ENCODE results near the gene MYLK2. TPM values are rescaled to one million over a fixed set of nuclear protein-coding genes. Genes with fewer than 3 reads are reported as not detected.

Gene MYLK2
- 9.8 and 19.2 TPM in 2 replicates for total RNA-seq

DNA sequence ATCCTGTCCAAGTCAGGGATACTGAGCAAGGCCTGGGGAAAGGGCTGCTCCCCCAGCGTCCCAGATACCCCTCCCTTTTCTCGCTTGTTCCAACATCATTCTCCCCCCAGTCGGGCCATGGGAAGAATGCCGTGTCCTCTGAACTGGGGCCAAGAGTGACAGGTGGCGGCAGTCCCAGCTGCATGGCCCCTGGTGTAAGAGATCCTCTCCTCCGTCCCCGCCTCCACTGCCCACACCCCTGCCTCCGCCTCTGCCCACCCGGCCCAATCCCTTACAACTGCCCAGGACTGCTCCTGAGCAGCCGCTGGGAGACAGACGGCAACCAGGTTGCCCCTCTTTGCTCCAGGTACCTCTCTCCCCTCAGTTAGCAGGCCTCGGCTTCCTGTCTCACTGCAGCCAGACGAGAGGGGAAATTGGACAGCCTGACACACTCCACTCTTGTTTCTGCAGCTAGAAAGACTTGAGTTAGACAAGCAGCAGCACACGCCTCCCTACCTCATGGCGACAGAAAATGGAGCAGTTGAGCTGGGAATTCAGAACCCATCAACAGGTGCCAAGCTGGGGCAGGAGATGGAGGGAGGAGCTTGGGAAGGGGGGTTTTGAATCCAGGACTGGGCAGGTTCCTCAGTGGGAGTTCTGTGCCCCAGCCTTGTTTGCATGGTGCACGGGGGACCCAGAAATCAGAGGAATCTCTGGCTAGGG, at the start of gene MYLK2:
TSS of gene MYLK2 (plus strand) at position 274 of the 702 bp plus-strand sequence. CDS start at position 499, 225 bp downstream.

DNA sequence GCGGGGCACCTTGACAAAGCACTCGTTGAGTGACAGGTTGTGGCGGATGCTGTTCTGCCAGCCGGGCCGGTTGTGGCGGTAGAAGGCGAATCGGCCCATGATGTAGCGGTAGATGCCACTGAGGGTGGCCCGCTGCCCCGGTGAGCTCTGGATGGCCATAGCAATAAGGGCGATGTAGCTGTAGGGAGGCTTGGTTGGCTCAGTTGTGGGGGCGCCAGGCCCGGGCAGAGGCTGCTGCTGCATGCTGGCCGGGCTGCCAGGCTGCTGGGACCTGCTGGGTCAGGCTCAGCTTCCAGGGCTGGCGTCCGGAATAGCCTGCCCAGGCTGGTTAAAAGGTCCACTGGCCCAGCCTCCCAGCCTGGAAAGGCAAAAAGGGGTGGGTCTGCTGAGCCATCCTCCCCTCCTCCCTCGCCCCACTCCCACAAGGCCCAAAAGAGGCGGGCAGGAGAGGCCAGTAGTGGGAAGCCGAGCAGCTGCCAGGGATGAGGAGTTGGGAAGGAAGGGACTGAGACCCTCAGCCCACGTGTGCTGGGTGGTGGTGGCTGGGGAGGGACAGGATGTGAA, 26.2 kb downstream of the MYLK2 start, which contains the start of gene FOXS1:
TSS of gene FOXS1 (minus strand) at position 305 of the 564 bp plus-strand sequence. CDS start at position 243, 62 bp downstream.

DNA sequence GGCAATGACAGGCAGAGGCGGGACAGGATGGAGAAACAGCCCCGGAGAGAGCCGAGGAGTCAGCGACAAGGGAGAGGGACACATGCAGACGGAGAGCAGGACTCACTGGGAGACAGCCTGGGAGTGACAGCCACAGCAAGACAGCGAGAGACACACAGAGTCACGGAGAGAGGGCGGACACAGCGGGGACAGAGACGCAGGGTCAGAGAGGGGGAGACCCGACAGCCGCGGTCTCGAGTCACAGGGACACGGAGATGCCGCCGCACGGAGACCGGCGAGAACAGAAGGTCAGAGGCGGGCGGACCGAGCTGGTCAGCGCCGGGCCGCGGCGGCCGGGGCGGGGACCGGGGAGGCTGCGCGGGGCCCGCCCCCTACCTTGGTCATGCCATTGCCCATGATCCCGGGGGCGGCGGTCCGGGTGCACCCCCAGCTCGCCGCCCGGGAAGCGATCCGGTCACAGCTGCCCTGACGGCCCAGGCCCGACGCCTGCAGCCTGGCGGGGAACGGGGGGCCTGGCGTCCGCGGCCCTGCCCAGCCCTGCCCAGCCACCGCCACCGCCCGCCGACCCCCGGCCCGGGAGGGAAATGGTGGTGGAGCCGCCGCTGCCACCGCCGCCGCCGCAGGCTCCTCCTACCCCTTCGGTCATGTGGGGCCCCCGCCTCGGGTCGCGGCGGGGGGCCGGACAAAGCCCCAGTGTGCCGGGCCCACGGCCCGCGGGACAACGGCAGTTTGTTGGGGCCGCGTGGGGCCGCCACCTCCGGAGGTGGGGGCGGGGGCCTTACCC, 51.0 kb downstream of the MYLK2 start, which contains the start of the genes DUSP15 and TTLL9:
TSS of gene DUSP15 (minus strand) at position 586 of the 784 bp plus-strand sequence. CDS start at position 396, 190 bp downstream.
TSS of gene TTLL9 (plus strand) at position 693 of the 784 bp plus-strand sequence. CDS start 493 bp downstream, outside the sequence.

Other genes with a start within 250 kb of the MYLK2 start
- 1,048 and 1,208 TPM in 2 replicates for gene ID1, start 214.1 kb upstream of the MYLK2 start, total RNA-seq
- not detected in 2 replicates for gene COX4I2, start 181.4 kb upstream of the MYLK2 start, total RNA-seq
- 28.8 and 40.0 TPM in 2 replicates for gene BCL2L1, start 96.5 kb upstream of the MYLK2 start, total RNA-seq
- 6.3 and 7.7 TPM in 2 replicates for gene TPX2, start 80.1 kb upstream of the MYLK2 start, total RNA-seq
- gene FOXS1, start 26.2 kb downstream of the MYLK2 start, total RNA-seq: 0.22 and 0.43 TPM in 2 replicates
- 0.76 and 1.3 TPM in 2 replicates for gene DUSP15, start 51.2 kb downstream of the MYLK2 start, total RNA-seq
- gene TTLL9, start 51.3 kb downstream of the MYLK2 start, total RNA-seq: 0.22 and 0.26 TPM in 2 replicates
- gene PDRG1, start 132.7 kb downstream of the MYLK2 start, total RNA-seq: 5.2 TPM in 2 replicates
- under 0.01 TPM in 1 of 2 replicates, not detected in the other for gene XKR7, start 148.8 kb downstream of the MYLK2 start, total RNA-seq
- gene CCM2L, start 191.1 kb downstream of the MYLK2 start, total RNA-seq: 19.3 and 23.8 TPM in 2 replicates
- gene HCK, start 232.9 kb downstream of the MYLK2 start, total RNA-seq: under 0.01 TPM in 1 of 2 replicates, not detected in the other